ENCODE measurements around the gene REM2.

Gene REM2

GRCh38 chr14:22883173-22883976, at the start of gene REM2:
TSS of gene REM2 (plus strand) at chr14:22883222. CDS start at chr14:22883288, 66 bp downstream.
- DNase-seq, result peak; percentile 87

GRCh38 chr14:22835505-22835904, 47.5 kb upstream of the REM2 start:
- DNase-seq, result no peak

GRCh38 chr14:22836301-22837113, 46.5 kb upstream of the REM2 start, which contains the start of gene MMP14:
TSS of gene MMP14 (plus strand) at chr14:22836585. CDS start at chr14:22836818, 233 bp downstream.
- DNase-seq, result peak; percentile 90

GRCh38 chr14:22837114-22837749, 45.8 kb upstream of the REM2 start:
- DNase-seq, result peak; percentile 84

- DNase-seq, result peak; percentile 56
These were observed 45.1 kb upstream of the REM2 start for GRCh38 chr14:22837750-22838538.

GRCh38 chr14:22838631-22839041, 44.4 kb upstream of the REM2 start:
- DNase-seq, result no peak

GRCh38 chr14:22839159-22839779, 43.8 kb upstream of the REM2 start:
- DNase-seq, result no peak

GRCh38 chr14:22841311-22841710, 41.7 kb upstream of the REM2 start:
- no peak for DNase-seq

GRCh38 chr14:22841769-22842168, 41.3 kb upstream of the REM2 start:
- DNase-seq, result no peak

- no peak for DNase-seq
These were observed 40.6 kb upstream of the REM2 start for GRCh38 chr14:22842211-22843122.

- no peak for DNase-seq
These were observed 39.7 kb upstream of the REM2 start for GRCh38 chr14:22843123-22843925.

- no peak for DNase-seq
These were observed 38.6 kb upstream of the REM2 start for GRCh38 chr14:22844221-22845102.

- DNase-seq, result no peak
These were observed 38.0 kb upstream of the REM2 start for GRCh38 chr14:22845103-22845394.

GRCh38 chr14:22845821-22846625, 37.0 kb upstream of the REM2 start:
- no peak for DNase-seq

- DNase-seq, result no peak
These were observed 36.2 kb upstream of the REM2 start for GRCh38 chr14:22846811-22847307.

- DNase-seq, result no peak
These were observed 35.2 kb upstream of the REM2 start for GRCh38 chr14:22847661-22848341.

- peak; percentile 90 for DNase-seq
These were observed 34.5 kb upstream of the REM2 start for GRCh38 chr14:22848351-22849164.

Data from eye (tissue), 1 donor.